ENCODE data around the gene CCL16.

DNA sequence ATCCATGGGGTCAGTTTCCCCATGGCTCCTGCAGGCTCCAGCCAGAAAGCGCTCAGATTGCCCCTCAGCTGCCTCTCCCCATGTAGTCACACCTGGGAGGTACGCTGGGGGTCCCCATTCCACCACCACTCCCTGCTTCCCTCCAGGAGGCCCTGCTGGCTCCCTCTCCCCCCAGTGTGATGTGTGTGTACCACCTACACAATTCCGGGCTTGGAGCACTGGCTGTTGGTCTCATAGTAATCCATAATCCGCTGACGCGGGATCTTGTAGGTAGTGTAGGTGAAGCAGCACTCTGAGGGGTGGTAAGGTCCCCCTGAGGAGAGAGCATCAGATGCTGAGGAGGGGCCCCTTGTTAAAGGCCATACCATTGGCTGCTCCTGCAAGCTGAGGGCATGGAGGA, 2.8 kb upstream of the CCL16 start:
- TF ChIP-seq POLR2A (IDR thresholded peaks at IDR 0.05; ENCODE audit: low read length) (no peak), GATA1 (IDR thresholded peaks at IDR 0.05; ENCODE audit: low read depth, low read length) (no peak)

Data from erythroblast (primary cell).